Left cardiac atrium (tissue), 4 donors: ENCODE data around the gene PPP1R12B. TPM values are rescaled to one million over a fixed set of nuclear protein-coding genes. Genes with fewer than 3 reads are reported as not detected.
"Not testable (repeated sequence)": the region's sequence is repeated elsewhere in the genome, so short reads cannot be mapped to it uniquely, and the experiment has no call there.

Experiments
- ATAC-seq, 2 donors: fragments of 200-7000 bp; cut with Tn5 transposase; one replicate each; pipeline ENCODE4 v1.9.1; 2020; ENCODE audit warnings: mild to moderate bottlenecking in 2 of 2, moderate library complexity in 2 of 2
- DNase-seq: peaks from one replicate; pipeline ENCODE4 v3.0.0-alpha.2; 2020
- intact Hi-C, 2 donors: fragments of 100-400 bp; cut with DNase I; formaldehyde crosslinking; loops; one replicate each; pipeline versions ENCODE4 v1.14.1 to v1.15.1; 2022 to 2023
- total RNA-seq, 2 donors: library from RNA; stranded (reverse); fragmentation: NEBNext Ultra II Directional; extraction: Animal tissue kit (Norgen Biotek cat#: 25700); gene quantifications; one replicate each; pipeline ENCODE4 v1.2.1, GENCODE V29; 2021
- donor health status: DM: no; HTN: yes; CAD: no.
- donor health status: DM: no; HTN: yes; CAD: no; lungs with severe emphysema.
- donor health status: DM: yes; HTN: yes; CAD: no.
- donor health status: Dilated cardiomyopathy.

Gene PPP1R12B
- total RNA-seq, 2 donors from 2014 or later, result 416 to 465 TPM

DNA sequence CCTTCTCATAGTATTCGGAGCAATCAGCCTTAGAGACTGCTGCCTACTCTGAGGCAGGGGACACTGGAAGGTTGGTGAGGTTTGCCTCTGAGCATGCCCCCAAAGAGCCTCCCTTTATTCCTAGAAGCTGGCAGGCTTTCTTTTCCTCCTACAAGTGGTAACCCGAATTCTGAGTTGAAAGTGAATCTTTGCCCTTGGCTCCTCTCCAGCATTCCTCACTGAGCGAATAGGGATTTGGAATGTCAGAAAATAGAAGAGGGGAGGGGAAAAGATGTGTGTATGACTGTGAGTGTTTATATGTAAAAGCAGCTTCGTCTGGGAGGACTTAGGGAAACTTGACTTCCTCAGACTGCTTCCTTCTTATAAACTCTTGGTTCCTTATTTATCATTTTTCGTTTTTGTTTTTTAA, 190.7 kb downstream of the PPP1R12B start:
- DNase-seq, intact Hi-C loops: not testable (repeated sequence)
- peak; percentile 76 to 82 for ATAC-seq

DNA sequence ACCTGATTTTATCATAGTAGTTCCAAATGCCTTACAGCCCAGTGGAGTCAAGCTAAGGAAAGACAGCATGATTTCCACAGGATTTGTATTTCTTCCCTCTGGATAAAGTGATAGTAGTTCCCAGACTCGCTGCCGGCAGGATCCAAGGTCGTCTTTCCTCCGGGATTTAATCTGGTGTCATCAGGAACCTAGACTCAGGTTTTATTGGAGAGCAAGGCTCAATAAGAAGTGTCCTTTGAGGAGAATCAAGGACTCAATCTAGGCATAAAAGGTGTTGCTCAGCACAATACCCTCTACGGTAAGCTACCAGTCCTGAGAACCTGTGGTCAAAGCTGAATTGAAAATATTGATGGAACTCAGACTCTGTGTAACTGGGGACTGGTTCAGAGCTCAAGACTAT, 191.1 kb downstream of the PPP1R12B start:
- peak in 1 of 2 donors; percentile 5 for ATAC-seq
- intact Hi-C loops, result not testable (repeated sequence)

DNA sequence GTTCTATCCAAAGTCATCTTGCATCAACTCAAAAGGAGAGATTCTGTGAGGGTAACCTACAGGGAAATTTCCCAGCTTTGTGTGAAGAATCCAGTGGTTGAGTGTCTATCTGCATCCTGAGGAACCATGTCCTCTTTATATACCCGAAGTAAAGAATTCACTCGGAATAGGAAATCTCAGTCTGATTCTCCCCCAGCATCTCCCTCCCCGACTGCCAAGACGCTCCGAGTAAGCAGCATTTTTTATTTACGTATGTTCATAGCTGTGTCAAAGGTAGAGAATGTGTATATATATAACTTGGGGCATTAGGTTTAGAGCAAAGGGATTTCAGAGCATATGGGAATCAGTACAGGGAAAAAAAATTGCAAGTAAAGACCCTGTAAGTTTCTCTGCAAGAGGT, 191.5 kb downstream of the PPP1R12B start:
- ATAC-seq, result no peak
- no peak for DNase-seq
- intact Hi-C loops, result no loop called here

More for the DNA sequence above, 191.1 kb downstream of the PPP1R12B start:
- not testable (repeated sequence) for DNase-seq

DNA sequence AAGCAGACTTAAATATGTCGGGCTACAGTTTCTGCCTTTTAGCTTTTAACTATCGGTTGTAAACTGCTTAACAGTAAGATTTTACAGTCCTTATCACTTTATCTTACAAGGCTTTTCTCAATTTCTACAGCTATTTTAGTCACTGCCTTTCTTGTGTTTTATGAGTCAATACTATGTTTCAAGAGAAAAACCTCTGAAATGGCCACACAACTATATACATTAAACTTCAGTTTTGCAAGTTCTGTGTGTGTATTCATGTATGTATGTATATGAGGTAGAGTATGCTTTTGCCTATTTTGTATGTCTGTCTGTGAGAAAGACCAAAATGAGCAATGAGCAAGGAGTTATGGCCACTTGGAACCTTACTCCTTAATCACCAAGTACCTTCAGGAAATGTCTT, 191.9 kb downstream of the PPP1R12B start:
- ATAC-seq, result no peak
- intact Hi-C loops, result no loop called here
- no peak for DNase-seq

DNA sequence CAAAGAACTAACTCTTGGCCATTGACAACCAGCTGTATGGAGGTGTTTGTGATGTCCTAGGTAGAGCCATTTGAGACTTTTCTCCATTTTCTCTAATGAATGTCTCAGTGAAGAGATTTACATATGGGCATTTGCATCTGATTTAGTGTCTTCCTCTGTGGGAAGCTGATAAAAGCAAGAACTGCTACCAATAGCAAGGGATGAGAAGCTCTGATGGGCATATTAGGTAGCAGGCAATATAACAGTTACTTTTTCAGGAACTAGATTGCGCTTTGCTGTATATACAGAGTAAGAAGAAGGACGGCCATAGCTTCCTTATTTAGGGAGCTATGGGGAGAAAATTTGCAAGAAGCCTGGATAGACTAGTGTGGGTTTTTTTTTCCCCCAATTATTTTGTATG, 192.4 kb downstream of the PPP1R12B start:
- ATAC-seq, DNase-seq, intact Hi-C loops: not testable (repeated sequence)

DNA sequence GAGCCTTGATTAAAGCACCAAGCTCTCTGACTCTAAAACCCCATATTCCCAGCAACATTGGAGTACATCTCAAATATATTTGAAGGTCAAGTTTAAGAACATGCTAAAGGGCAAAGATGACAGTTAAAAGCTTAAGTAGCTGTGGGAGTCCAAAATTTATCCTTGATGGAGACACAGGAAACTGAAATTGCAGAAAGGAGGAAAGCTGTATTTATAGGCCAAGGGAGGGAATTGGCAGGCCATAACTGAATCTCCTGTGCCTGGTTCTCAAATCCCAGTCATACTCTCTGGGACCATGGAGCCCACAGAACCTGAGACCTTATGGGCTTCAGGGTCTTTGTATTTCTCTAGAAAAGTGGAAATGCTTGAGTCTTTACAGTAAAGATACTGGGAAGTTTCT, 193.9 kb downstream of the PPP1R12B start:
- DNase-seq, ATAC-seq, intact Hi-C loops: not testable (repeated sequence)

DNA sequence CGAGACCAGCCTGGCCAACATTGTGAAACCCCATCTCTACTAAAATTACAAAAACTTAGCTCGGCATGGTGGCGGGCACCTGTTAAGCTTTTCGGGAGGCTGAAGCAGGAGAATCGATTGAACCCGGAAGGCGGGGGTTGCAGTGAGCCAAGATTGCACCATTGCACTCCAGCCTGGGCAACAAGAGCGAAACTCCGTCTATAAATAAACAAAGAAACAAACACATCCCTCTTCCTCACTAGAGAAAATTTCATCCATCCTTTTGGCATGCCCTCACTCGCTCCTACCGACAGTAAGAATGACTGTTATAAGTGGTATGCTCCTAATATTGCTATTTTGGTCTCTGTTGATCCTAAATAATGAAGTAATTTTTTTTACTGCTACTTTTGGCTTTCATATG, 195.0 kb downstream of the PPP1R12B start:
- intact Hi-C loops, DNase-seq: not testable (repeated sequence)
- ATAC-seq, result peak; percentile 23 to 41

DNA sequence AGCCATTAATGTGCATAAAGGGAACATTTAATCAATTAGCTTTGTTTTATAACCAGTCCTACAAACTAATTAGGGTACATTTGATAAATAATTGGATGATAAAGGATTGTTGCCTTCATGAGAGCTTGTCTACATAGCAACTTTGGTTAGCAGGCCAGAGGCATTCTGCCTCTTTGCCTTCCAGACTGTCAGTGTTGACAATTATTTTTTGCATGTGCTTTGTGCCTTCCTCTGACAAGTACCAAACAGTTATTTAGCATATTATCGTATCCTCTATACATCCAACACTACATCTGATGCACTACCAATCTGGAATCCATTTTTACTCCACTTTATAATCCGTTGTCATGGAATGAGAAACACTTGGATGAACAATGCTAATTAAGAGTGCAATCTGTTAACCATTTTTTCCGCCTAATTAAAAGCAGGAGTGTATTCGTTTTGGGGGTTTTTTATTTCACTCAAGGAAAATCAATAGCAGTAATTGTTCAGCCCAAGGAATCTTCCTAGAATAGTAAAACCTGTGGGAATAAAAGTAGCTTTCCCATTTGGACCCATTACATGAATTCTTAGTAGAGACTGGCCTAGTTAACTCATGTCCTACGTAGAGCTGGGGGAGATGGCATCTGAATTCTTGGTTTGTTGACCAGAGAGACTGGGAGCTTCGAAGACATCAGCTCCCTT, 196.4 kb downstream of the PPP1R12B start:
- DNase-seq, intact Hi-C loops, ATAC-seq: not testable (repeated sequence)

DNA sequence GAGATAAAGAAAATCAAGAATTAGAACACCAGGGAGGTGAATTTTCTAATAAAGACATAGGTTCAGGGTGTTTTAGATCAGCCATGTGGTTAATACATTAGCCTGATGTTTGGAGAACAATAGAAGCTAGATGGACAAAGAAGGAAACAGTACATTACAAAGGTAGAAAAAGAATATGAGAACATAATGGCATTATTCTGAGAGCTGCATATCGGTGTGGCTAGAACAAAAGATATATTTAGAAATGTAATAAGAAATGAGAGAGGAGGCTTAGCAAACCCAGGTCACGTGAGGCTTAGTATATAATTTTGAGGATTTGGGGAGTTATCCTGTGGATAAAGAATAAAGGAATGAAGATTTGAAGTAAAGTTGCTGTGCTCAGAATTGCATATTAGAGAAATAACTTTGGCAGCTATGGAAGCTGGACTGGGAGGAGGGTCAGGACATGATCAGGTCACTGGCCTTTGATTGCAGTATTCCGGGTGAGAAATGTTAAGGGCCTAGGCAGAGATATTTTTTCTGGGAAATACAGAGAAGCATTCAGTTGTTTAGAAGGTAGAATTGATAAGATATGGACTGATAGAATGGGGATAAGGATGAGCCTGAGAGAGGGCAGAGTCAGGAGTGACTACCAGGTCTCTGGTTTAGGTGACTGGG, 197.3 kb downstream of the PPP1R12B start:
- peak in 1 of 2 donors; percentile 34 for ATAC-seq
- intact Hi-C loops, DNase-seq: not testable (repeated sequence)

DNA sequence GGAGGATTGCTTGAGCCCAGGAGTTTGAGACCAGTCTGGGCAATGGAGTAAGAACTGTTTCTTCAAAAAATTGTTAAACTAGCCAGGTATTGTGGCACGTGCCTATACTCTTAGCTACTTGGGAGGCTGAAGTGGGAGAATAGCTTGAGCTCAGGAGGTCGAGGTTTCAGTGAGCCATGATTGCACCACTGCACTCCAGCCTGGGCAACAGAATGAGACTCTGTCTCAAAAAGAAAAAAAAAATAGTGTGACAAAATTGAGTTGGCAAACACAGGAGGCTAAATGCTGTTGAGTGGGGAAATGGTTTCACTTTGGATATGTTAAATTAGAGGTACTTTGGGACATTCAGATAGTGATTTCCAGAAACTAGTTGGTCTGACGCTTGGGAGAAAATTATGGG, 197.9 kb downstream of the PPP1R12B start:
- DNase-seq, intact Hi-C loops: not testable (repeated sequence)
- peak; percentile 21 to 71 for ATAC-seq

DNA sequence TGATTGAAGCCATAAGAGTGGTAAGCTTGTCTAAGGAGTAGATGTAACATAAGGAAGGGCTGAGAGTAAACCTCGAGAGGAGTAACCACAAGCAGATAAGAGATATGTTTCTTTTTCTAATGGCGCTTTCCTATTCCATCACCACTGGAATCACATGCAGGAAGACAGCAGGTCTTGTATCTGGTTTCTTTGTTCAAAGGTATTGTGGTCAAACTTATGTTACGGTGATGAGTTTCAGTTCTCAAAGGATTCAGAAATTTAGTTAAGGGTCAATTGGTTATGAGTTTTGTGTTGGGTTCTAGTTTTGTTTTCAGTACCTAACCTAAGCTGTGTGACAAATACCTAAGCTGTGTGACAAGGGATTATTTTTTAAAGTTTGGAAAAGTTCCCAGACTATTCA, 198.3 kb downstream of the PPP1R12B start:
- DNase-seq, intact Hi-C loops, ATAC-seq: not testable (repeated sequence)

DNA sequence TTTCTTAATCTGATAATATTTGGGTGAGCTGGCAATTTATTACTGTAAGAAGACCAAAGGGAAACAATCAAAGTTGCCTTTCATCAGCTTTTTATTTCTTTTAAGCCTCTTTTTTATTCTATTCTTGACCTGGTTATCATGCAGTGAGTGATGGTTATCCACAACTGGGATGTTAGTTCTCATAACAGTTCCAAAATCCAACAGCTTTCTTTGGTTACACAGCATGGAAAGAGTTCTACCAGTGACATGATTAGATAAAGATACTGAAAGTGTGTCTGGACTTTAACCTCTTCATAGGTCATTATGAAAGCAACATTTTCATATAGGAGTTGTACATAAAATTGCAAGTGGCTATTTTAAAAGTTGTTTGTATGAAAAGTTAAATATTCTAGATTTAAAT, 198.7 kb downstream of the PPP1R12B start:
- DNase-seq (no peak), ATAC-seq (no peak)
- intact Hi-C loops, result no loop called here

DNA sequence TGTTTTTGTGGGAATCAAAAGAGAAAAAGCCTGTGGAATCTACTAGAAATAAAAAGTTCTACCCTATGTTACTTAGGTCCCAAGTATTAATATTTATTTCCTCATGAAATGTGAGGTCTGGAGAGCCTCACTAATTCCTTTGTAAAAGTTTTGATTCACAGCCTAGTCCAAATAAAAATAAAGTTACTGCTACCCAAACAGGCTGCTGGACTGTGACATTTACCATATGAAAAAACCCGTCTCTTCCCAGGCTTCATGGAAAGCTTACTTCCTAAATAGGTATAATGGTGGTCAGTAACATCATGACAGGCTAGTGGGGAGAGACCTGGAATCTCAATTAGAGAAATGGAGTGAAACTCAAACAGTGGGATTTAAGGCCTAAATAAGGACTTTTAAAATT, 201.6 kb downstream of the PPP1R12B start:
- DNase-seq, intact Hi-C loops, ATAC-seq: not testable (repeated sequence)

DNA sequence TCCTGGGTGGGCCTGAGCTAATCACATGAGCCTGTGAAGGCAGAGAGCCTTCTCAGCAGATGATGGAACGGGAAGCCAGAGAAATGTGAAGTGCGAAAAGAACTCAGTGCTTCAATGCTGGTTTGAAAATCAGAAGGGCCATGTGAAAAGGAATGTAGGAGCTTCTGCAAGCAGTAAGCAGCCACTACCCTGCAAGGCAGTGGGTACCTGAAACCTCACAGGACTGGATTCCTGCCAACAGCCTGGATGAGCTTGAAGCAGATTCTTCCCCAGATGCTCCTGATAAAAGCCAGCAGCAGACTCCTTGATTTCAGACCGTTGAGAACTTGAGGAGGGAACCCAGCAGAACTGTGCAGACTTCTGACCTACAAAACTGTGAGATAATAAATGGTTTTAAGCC, 203.2 kb downstream of the PPP1R12B start:
- ATAC-seq, result no peak
- intact Hi-C loops, result no loop called here
- no peak for DNase-seq

DNA sequence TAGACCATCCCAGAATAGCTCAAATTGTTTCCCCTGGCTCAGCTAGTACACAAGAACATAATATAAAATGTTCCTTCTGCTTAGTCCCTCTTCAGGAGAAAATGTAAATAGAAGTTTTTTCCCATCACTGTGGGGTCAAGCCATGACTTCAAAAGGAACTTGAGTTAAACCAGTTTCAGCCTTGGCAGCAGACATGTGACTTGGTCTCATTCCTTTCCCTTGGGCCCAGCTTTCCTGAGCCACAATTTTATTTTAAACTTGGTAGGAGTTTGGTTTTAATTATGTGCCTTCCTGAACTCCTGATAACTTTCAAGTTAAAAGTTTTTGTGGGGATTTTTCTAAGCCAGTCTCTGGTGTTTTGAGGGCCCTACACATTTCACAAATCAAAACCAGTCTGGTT, 204.1 kb downstream of the PPP1R12B start:
- DNase-seq, ATAC-seq, intact Hi-C loops: not testable (repeated sequence)

DNA sequence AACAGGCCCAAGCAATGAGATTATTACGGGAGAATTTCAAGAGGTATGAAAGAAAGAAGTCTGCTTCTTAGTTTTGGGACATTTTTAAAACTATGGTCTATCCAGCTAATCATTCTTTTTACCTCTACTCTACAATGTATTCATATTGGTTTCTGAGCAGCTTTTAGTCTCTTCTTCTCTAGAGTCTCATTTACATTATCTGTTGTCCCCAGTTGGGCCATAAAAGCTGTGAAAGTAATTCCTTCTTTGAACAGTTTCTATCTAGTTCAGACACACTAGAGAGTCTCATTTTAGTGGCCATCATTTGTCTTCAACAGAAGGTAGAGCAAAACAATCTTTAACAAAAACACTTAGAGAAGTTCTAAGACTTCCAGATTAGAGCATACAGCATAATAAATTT, 204.6 kb downstream of the PPP1R12B start:
- ATAC-seq, DNase-seq, intact Hi-C loops: not testable (repeated sequence)

DNA sequence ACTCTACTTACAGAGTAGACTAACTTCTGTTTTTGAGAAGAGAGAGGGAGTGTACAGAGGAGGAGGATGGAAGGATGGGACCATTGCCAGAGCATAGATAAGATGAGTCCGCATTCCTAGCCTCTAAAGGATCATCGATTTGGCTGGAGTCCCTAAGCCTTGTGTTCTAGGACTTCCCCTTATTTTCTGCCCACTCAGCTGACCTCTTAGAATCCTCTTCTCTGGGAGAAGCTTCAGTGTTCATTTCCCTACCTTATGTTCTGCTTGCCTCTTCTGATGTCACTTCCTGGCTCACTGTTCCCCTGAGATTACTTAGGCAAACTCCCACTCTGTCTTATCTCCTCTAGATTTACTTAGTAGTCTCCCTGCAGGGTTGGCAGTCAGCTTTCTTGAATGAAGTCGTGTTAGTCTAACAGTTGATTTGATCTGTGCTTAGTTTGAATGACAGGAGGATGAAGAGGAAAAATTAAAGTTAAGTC, 205.1 kb downstream of the PPP1R12B start:
- ATAC-seq (peak; percentile 80 to 95), DNase-seq (no peak)
- intact Hi-C loops, result no loop called here

DNA sequence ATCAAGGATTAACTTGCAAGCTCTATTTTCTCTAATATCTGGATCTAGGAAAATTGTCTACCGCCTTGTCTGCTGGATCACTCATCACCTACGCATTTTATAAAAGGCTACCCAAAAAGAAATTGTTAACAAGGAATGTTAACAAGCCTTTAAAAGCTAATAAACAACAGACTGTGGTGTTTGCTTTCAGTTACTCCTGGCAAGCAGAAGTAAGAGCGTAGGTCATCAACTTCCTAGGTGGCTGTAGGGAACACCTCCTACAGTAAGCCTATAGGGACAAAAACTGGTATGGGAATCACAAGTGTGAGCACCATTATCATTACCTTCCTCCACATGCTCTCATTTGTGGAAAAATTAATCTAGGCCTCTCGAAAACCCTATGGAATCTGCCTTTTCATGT, 206.1 kb downstream of the PPP1R12B start:
- intact Hi-C loops, DNase-seq, ATAC-seq: not testable (repeated sequence)

DNA sequence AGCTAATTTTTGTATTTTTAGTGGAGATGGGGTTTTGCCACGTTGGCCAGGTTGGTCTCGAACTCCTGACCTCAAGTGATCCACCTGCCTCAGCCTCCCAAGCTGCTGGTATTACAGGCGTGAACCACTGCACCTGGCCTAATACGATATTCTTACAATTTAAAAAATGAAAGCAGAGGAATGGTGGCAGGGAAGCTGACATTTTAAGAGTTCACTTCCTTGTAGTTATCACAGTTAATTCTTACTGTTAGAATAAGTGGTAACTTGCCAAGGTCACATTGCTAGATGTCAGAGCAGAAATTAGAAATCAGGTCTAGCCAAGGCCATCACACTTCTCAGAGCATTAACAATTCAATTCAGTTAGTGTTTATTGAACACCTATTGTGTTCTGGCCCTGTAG, 207.5 kb downstream of the PPP1R12B start:
- DNase-seq, ATAC-seq, intact Hi-C loops: not testable (repeated sequence)

DNA sequence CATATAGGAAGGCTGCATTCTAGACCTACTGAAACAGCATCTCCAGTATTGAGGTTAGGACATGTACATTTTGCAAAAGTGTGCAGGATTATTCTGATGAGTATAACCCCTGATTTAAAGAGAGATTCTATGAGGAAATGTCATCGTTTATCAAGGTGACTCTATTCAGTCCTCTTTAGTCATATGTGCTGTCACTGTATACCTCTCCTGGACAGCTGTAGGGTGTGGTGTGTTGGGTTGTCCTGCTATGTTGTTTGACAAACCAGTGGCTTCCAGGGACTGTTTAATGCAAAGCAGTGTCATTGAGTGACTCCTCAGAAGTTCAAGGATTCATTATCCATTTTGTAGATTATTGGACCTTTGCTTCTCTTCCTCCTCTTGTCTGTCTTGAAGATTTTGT, 209.2 kb downstream of the PPP1R12B start:
- DNase-seq, intact Hi-C loops, ATAC-seq: not testable (repeated sequence)
